Activated CD8-positive, alpha-beta memory T cell treated with anti-CD3 and anti-CD28 coated beads, Interleukin-2, amount 10 ng/mL, durations not matched to agents 7 days and 5 days (primary cell): ENCODE data around the gene DPH1. TPM values are rescaled to one million over a fixed set of nuclear protein-coding genes. Genes with fewer than 3 reads are reported as not detected.
A peak's percentile ranks its signal among the peaks of the same experiment; 100 is the strongest.

Source experiments
- ATAC-seq: fragments of 150-1000 bp; cut with Tn5 transposase; one replicate; pipeline ENCODE4 v1.10.0; 2021; ENCODE audit warnings: moderate library complexity
- CTCF ChIA-PET: fragments of 350-600 bp; sonication (Branson Sonifier 250); formaldehyde crosslinking; loops from one replicate; lab custom pipeline; 2021; ENCODE audit warnings: antibody characterized with exemption; lab: Charles Lee
- DNase-seq: peaks from one replicate; pipeline ENCODE4 v3.0.0-alpha.2; 2020
- H3K27ac Mint-ChIP-seq: one replicate; pipeline ENCODE4 v1.8.0; 2021; ENCODE audit warnings: mild to moderate bottlenecking, mixed read lengths
- H3K27me3 Mint-ChIP-seq: one replicate; pipeline ENCODE4 v1.8.0; 2021; ENCODE audit warnings: mixed read lengths
- H3K36me3 Mint-ChIP-seq: one replicate; pipeline ENCODE4 v1.8.0; 2021; ENCODE audit warnings: mild to moderate bottlenecking, mixed read lengths
- H3K4me1 Mint-ChIP-seq: one replicate; pipeline ENCODE4 v1.8.0; 2021; ENCODE audit warnings: mixed read lengths
- H3K4me3 Mint-ChIP-seq: one replicate; pipeline ENCODE4 v1.8.0; 2021; ENCODE audit warnings: mild to moderate bottlenecking, moderate library complexity, mixed read lengths
- H3K9me3 Mint-ChIP-seq: one replicate; pipeline ENCODE4 v1.8.0; 2022; ENCODE audit warnings: low read depth, mixed read lengths
- total RNA-seq, 2 experiments: library from RNA; stranded (reverse); gene quantifications; one replicate each; pipeline ENCODE4 v1.2.3, GENCODE V29; 2021

DPH1 gene
- total RNA-seq, 2 experiments from 2014 or later = 29.2 to 37.5 TPM

DNA sequence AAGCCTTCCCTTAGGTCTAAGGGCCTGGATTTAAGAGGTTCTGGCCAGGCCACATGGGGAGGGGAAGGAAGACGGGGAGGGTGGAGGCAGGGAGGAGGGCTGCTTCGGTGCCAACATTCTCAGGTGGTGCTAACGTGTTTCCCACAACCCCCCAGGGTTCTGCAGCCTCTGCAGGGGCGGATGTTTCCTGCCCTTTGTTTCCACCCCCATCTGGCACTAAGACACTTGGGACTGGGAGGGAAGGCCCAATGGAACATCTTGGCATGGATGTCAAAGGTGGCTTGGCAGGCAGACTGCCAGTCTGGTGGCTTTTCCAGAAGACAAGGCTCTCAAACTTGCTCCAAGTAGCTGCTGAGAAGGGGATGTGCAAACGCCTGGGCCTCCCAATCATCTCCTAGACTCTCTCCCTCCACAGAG is 37.7 kb downstream of the DPH1 start:
- H3K27ac Mint-ChIP-seq = peak overlapping the region; percentile 97
- CTCF ChIA-PET = interaction anchor here (1.4 to 10.9 kb wide), 5 partner anchors 10 to 178 kb away, joined by 4 to 198 read pairs (median 40); partner anchors contain the start of gene HIC1
- no peaks in the 10 kb centered on the region for H3K9me3 Mint-ChIP-seq
- DNase-seq = peak; percentile 51
- ATAC-seq = no peak
- peaks cover 55% of the 10 kb centered on the region for H3K36me3 Mint-ChIP-seq
- peak overlapping the region; percentile 77 for H3K4me3 Mint-ChIP-seq
- peaks cover 99% of the 10 kb centered on the region for H3K4me1 Mint-ChIP-seq
- H3K27me3 Mint-ChIP-seq = no peaks in the 10 kb centered on the region

- Mint-ChIP-seq H3K27me3 (no peaks in the 10 kb centered on the region), H3K27ac (peak overlapping the region; percentile 97), H3K9me3 (no peaks in the 10 kb centered on the region), H3K36me3 (peaks cover 57% of the 10 kb centered on the region), H3K4me3 (peak overlapping the region; percentile 77), H3K4me1 (peaks cover 97% of the 10 kb centered on the region)
- DNase-seq (no peak), ATAC-seq (no peak)
- CTCF ChIA-PET = interaction anchor here (1.4 to 10.9 kb wide), 5 partner anchors 11 to 177 kb away, joined by 4 to 198 read pairs (median 40); partner anchors contain the start of gene HIC1
These were observed 38.1 kb downstream of the DPH1 start for GRCh38 chr17:2068031-2068518.

- H3K27me3 Mint-ChIP-seq = no peaks in the 10 kb centered on the region
These were observed 38.6 kb downstream of the DPH1 start for GRCh38 chr17:2068519-2069051.

GRCh38 chr17:2070241-2071023 is 40.5 kb downstream of the DPH1 start:
- no peaks in the 10 kb centered on the region for H3K27me3 Mint-ChIP-seq
- ATAC-seq = peak; percentile 82
- peaks cover 48% of the 10 kb centered on the region for H3K36me3 Mint-ChIP-seq
- CTCF ChIA-PET = interaction anchor here (0.5 to 10.9 kb wide), 7 partner anchors 13 to 284 kb away, joined by 3 to 198 read pairs (median 3); partner anchors contain the start of gene HIC1
- peak; percentile 96 for DNase-seq
- H3K4me1 Mint-ChIP-seq = peaks cover 89% of the 10 kb centered on the region
- H3K27ac Mint-ChIP-seq = peak overlapping the region; percentile 97
- H3K4me3 Mint-ChIP-seq = peak overlapping the region; percentile 77
- H3K9me3 Mint-ChIP-seq = no peaks in the 10 kb centered on the region

More at GRCh38 chr17:2068519-2069051, 38.6 kb downstream of the DPH1 start:
- Mint-ChIP-seq H3K27ac (peak overlapping the region; percentile 97), H3K36me3 (peaks cover 54% of the 10 kb centered on the region), H3K4me1 (peaks cover 92% of the 10 kb centered on the region), H3K9me3 (no peaks in the 10 kb centered on the region), H3K4me3 (peak overlapping the region; percentile 77)
- CTCF ChIA-PET = interaction anchor here (0.7 to 10.9 kb wide), 7 partner anchors 11 to 196 kb away, joined by 3 to 198 read pairs (median 7); partner anchors contain the start of gene HIC1
- DNase-seq = peak; percentile 76
- peak; percentile 14 for ATAC-seq

DNA sequence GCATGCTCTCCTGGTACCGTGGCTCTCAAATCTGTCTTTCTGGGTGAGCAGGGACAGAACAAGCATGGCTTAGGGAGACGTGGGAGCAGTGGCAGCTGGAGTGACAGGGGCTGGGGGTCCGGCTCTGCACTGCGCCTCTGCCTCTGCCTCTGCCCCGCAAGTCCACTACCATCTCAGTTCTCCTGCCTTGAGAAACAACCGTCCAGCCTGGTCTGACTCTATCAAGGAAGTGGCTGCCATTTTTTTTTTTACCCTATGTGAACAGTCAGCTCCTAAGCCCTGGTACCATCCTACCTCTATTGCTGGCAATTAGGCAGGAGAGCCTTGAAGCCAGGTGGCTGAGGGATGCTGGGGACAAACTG is 41.1 kb downstream of the DPH1 start:
- H3K4me1 Mint-ChIP-seq = peaks cover 89% of the 10 kb centered on the region
- no peaks in the 10 kb centered on the region for H3K27me3 Mint-ChIP-seq
- DNase-seq = no peak
- H3K36me3 Mint-ChIP-seq = peaks cover 46% of the 10 kb centered on the region
- no peaks in the 10 kb centered on the region for H3K9me3 Mint-ChIP-seq
- CTCF ChIA-PET = interaction anchor here (0.9 to 10.9 kb wide), 7 partner anchors 13 to 198 kb away, joined by 3 to 198 read pairs (median 9); partner anchors contain the start of gene HIC1
- H3K27ac Mint-ChIP-seq = peak overlapping the region; percentile 97
- H3K4me3 Mint-ChIP-seq = peak overlapping the region; percentile 15
- ATAC-seq = no peak

- no peak for ATAC-seq
- Mint-ChIP-seq H3K27me3 (no peaks in the 10 kb centered on the region), H3K4me3 (no peak overlapping the region), H3K27ac (peak overlapping the region; percentile 97), H3K9me3 (no peaks in the 10 kb centered on the region), H3K4me1 (peaks cover 87% of the 10 kb centered on the region), H3K36me3 (peaks cover 44% of the 10 kb centered on the region)
- no peak for DNase-seq
- CTCF ChIA-PET = interaction anchor here (1.0 to 10.9 kb wide), 5 partner anchors 14 to 345 kb away, joined by 3 to 198 read pairs (median 9); partner anchors contain the start of gene HIC1
These were observed 41.7 kb downstream of the DPH1 start for GRCh38 chr17:2071455-2072281.

GRCh38 chr17:2074919-2075318 is 45.0 kb downstream of the DPH1 start:
- CTCF ChIA-PET = interaction anchor here (0.8 to 1.5 kb wide), 6 partner anchors 16 to 170 kb away, joined by 3 to 4 read pairs (median 3); no protein-coding TSS in a partner anchor
- Mint-ChIP-seq H3K4me3 (no peak overlapping the region), H3K9me3 (no peaks in the 10 kb centered on the region), H3K27ac (no peak overlapping the region), H3K36me3 (peaks cover 44% of the 10 kb centered on the region), H3K27me3 (no peaks in the 10 kb centered on the region), H3K4me1 (peaks cover 60% of the 10 kb centered on the region)
- ATAC-seq (no peak), DNase-seq (no peak)

- H3K27ac Mint-ChIP-seq = peak overlapping the region; percentile 56
- H3K4me1 Mint-ChIP-seq = peaks cover 55% of the 10 kb centered on the region
- H3K4me3 Mint-ChIP-seq = no peak overlapping the region
- H3K9me3 Mint-ChIP-seq = no peaks in the 10 kb centered on the region
- peaks cover 45% of the 10 kb centered on the region for H3K36me3 Mint-ChIP-seq
- DNase-seq = no peak
- no peaks in the 10 kb centered on the region for H3K27me3 Mint-ChIP-seq
- ATAC-seq = peak; percentile 37
- CTCF ChIA-PET = interaction anchor here (0.6 to 2.1 kb wide), 9 partner anchors 12 to 404 kb away, joined by 3 to 7 read pairs (median 3); no protein-coding TSS in a partner anchor
These were observed 45.6 kb downstream of the DPH1 start for GRCh38 chr17:2075336-2076086.

DNA sequence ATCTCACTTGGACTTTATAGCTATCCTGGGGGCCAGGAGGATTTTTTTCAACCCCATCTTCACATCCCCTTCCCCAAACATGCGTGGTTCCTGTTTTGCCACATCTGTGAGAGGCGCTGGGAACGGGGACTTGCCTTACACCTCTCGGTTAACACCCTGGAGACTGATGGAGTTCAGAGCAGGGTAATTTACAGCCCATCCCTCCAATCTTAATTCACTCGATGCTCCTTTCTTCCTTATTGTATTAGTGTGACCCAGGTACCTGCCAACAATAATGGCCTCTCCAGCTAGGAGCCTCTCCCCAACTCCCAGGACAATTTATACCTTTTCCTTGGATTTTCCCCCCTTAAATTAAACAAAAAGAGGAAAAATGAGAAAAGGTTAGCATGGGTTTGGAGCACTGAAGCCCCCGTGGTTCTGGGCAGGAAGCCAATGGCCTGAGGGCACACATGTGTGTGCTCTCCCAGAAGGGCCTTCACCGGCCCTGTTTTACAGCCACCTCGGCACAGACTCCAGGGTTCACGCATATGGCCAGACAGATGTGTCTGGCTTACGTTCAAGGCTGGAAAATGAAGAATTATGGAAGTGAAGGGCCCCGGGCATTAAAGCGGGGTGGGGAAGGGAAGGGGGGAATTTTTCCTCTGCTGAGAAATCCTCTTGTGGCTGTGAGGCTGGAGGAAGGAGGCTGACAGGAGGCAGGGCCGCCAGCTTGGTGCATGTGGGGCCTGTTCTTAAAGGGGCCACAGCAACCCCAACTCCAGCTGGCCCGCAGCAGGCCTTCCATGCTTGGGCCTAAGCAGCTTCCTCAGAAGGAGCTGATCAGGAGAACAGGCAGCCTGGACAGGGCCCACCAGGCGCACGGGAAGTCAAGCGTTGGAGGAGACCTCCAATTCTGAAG is 46.4 kb downstream of the DPH1 start:
- ATAC-seq (no peak), DNase-seq (no peak)
- Mint-ChIP-seq H3K36me3 (peaks cover 39% of the 10 kb centered on the region), H3K27me3 (no peaks in the 10 kb centered on the region), H3K4me1 (peaks cover 52% of the 10 kb centered on the region), H3K27ac (no peak overlapping the region), H3K9me3 (no peaks in the 10 kb centered on the region), H3K4me3 (no peak overlapping the region)
- CTCF ChIA-PET = interaction anchor here (0.6 to 2.1 kb wide), 8 partner anchors 11 to 404 kb away, joined by 3 to 7 read pairs (median 3); no protein-coding TSS in a partner anchor

DNA sequence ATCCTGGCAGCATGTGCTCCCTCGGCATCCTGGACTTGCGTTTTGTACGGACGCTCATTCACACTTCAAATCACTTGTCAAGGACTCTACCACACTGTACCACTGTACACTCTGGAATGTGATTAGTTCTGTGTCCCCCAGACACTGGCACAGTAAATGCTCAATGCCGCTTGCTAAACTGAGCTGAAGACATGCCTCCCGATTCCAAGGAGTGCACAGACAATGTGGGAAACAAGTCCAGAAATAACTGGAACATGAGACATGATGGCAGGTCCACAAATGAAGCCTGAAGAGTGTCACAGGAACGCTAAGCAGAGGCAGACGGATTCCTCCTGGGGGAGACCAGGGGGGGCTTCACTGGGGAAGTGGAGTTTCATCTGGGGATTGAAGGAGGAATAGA is 47.1 kb downstream of the DPH1 start:
- no peak for DNase-seq
- Mint-ChIP-seq H3K36me3 (peaks cover 34% of the 10 kb centered on the region), H3K4me3 (no peak overlapping the region), H3K27ac (no peak overlapping the region), H3K9me3 (no peaks in the 10 kb centered on the region), H3K4me1 (peaks cover 52% of the 10 kb centered on the region), H3K27me3 (no peaks in the 10 kb centered on the region)
- no peak for ATAC-seq
- CTCF ChIA-PET = interaction anchor here (1.2 to 2.1 kb wide), 4 partner anchors 11 to 23 kb away, joined by 3 to 7 read pairs (median 4); no protein-coding TSS in a partner anchor

GRCh38 chr17:2081564-2081963 is 51.6 kb downstream of the DPH1 start:
- ATAC-seq = peak; percentile 71
- Mint-ChIP-seq H3K27me3 (no peaks in the 10 kb centered on the region), H3K4me3 (peak overlapping the region; percentile 2), H3K4me1 (peaks cover 63% of the 10 kb centered on the region), H3K36me3 (peaks cover 28% of the 10 kb centered on the region), H3K27ac (peak overlapping the region; percentile 77), H3K9me3 (no peaks in the 10 kb centered on the region)
- DNase-seq = peak; percentile 76
- CTCF ChIA-PET = interaction anchor here (0.7 to 12.2 kb wide), 9 partner anchors 9 to 202 kb away, joined by 3 to 198 read pairs (median 6); partner anchors contain the start of gene HIC1
